B cell (primary cell): ENCODE measurements around the gene FXYD3.

Experiments
- CTCF ChIP-seq: fragments of 200-600 bp; IDR thresholded peaks from one replicate; pipeline ENCODE4 v1.8.0; 2022; ENCODE audit warnings: antibody characterized with exemption, mild to moderate bottlenecking
- EZH2 ChIP-seq: IDR thresholded peaks from 2 replicates; pipeline ENCODE4 v1.6.1; 2012; ENCODE audit warnings: borderline replicate concordance, low read depth, mild to moderate bottlenecking, moderate library complexity, low read length; ENCODE audit not compliant: insufficient read depth, poor library complexity, severe bottlenecking

- TF ChIP-seq CTCF (no peak), EZH2 (no peak)
Measured at GRCh38 chr19:35162471-35163326, 47.1 kb downstream of the FXYD3 start.
